Measurements from ENCODE around the gene IFRD2. TPM values are rescaled to one million over a fixed set of nuclear protein-coding genes. Genes with fewer than 3 reads are reported as not detected.
"Not testable (repeated sequence)": the region's sequence is repeated elsewhere in the genome, so short reads cannot be mapped to it uniquely, and the experiment has no call there.

The IFRD2 gene
- total RNA-seq, 2 donors from 2014 or later: 56.3 to 62.1 TPM

- DNase-seq (peak; percentile 66 to 68), ATAC-seq (replicated peaks in 1 of 2) (peak; percentile 58 to 61)
- Mint-ChIP-seq H3K36me3 (ENCODE audit: insufficient read depth in 2 of 2) (no peaks in the 10 kb centered on the region), H3K27me3 (ENCODE audit: low read depth) (no peaks in the 10 kb centered on the region), H3K9me3 (no peaks in the 10 kb centered on the region), H3K4me1 (ENCODE audit: low read depth) (peaks cover 47% of the 10 kb centered on the region), H3K4me3 (peak overlapping the region; percentile 77 to 90), H3K27ac (peak overlapping the region; percentile 66)
Observed at GRCh38 chr3:50320853-50321335, 28.7 kb upstream of the IFRD2 start.

- Mint-ChIP-seq H3K36me3 (ENCODE audit: insufficient read depth in 2 of 2) (no peaks in the 10 kb centered on the region), H3K27me3 (ENCODE audit: low read depth) (no peaks in the 10 kb centered on the region), H3K27ac (no peak overlapping the region), H3K4me3 (peak overlapping the region; percentile 77 to 90), H3K9me3 (no peaks in the 10 kb centered on the region), H3K4me1 (ENCODE audit: low read depth) (peaks cover 41% of the 10 kb centered on the region)
- DNase-seq (no peak), ATAC-seq (replicated peaks in 1 of 2) (no peak)
Observed at GRCh38 chr3:50319894-50320625, 27.8 kb upstream of the IFRD2 start.

DNA sequence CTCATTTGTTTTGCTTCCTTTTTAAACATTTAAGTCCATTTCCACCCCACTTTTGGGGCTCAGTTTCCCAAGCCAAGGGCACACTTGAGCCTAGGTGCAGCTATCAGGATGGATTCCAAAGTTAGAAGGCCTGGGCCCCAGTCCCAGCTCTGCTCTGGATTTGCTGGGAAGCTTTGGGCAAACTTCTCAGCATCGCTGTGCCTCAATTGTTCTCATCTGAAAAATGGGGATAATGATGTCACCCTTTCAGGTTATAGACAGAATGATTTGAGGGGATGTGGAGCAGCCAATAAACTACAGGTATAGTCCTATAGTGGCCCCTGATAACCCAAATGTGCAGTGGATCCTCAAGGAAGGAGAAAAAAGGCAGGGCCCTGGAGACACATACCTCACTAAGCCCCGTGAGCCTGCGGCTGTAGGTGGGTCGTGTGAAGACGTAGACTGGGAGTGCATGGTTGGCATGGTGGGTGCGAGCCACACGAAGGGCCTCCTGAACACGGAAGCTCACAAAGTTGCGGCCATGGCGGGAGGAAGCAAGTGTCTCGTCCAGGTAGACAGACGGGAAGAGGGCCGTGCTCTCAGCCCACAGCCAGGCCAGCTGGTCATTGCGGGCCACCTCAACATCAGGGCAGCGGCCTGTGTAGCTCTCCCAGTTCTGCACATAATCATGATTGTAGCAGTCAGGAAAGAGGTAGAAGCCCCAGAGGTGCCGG lies 27.1 kb upstream of the IFRD2 start:
- H3K27me3 Mint-ChIP-seq (ENCODE audit: low read depth): no peaks in the 10 kb centered on the region
- peaks cover 36% of the 10 kb centered on the region for H3K4me1 Mint-ChIP-seq (ENCODE audit: low read depth)
- ATAC-seq (replicated peaks in 1 of 2): no peak
- H3K36me3 Mint-ChIP-seq (ENCODE audit: insufficient read depth in 2 of 2): no peaks in the 10 kb centered on the region
- no peaks in the 10 kb centered on the region for H3K9me3 Mint-ChIP-seq
- DNase-seq: no peak
- peak overlapping the region; percentile 0 to 18 for H3K4me3 Mint-ChIP-seq
- no peak overlapping the region for H3K27ac Mint-ChIP-seq

- no peak for ATAC-seq (replicated peaks in 1 of 2)
- Mint-ChIP-seq H3K9me3 (no peaks in the 10 kb centered on the region), H3K27ac (no peak overlapping the region), H3K4me3 (no peak overlapping the region), H3K4me1 (ENCODE audit: low read depth) (peaks cover 39% of the 10 kb centered on the region), H3K36me3 (ENCODE audit: insufficient read depth in 2 of 2) (no peaks in the 10 kb centered on the region), H3K27me3 (ENCODE audit: low read depth) (no peaks in the 10 kb centered on the region)
- no peak for DNase-seq
Observed at GRCh38 chr3:50318615-50319014, 26.4 kb upstream of the IFRD2 start.

- no peaks in the 10 kb centered on the region for H3K36me3 Mint-ChIP-seq (ENCODE audit: insufficient read depth in 2 of 2)
- no peaks in the 10 kb centered on the region for H3K27me3 Mint-ChIP-seq (ENCODE audit: low read depth)
- H3K9me3 Mint-ChIP-seq: no peaks in the 10 kb centered on the region
- no peak overlapping the region for H3K4me3 Mint-ChIP-seq
- no peak overlapping the region for H3K27ac Mint-ChIP-seq
- ATAC-seq (replicated peaks in 1 of 2) (no peak), DNase-seq (no peak)
- H3K4me1 Mint-ChIP-seq (ENCODE audit: low read depth): peaks cover 39% of the 10 kb centered on the region
Observed at GRCh38 chr3:50318163-50318562, 25.9 kb upstream of the IFRD2 start.

GRCh38 chr3:50317300-50317699 lies 25.1 kb upstream of the IFRD2 start:
- Mint-ChIP-seq H3K36me3 (ENCODE audit: insufficient read depth in 2 of 2) (no peaks in the 10 kb centered on the region), H3K9me3 (no peaks in the 10 kb centered on the region), H3K4me3 (no peak overlapping the region), H3K27ac (no peak overlapping the region), H3K4me1 (ENCODE audit: low read depth) (peaks cover 39% of the 10 kb centered on the region), H3K27me3 (ENCODE audit: low read depth) (no peaks in the 10 kb centered on the region)
- no peak for ATAC-seq (replicated peaks in 1 of 2)
- DNase-seq: no peak

- H3K27me3 Mint-ChIP-seq (ENCODE audit: low read depth): no peaks in the 10 kb centered on the region
- peak overlapping the region; percentile 16 to 66 for H3K4me3 Mint-ChIP-seq
- H3K36me3 Mint-ChIP-seq (ENCODE audit: insufficient read depth in 2 of 2): no peaks in the 10 kb centered on the region
- DNase-seq (peak in 1 of 2 donors; percentile 49), ATAC-seq (replicated peaks in 1 of 2) (peak; percentile 30 to 38)
- H3K27ac Mint-ChIP-seq: peak overlapping the region; percentile 13
- no peaks in the 10 kb centered on the region for H3K9me3 Mint-ChIP-seq
- H3K4me1 Mint-ChIP-seq (ENCODE audit: low read depth): peaks cover 39% of the 10 kb centered on the region
Observed at GRCh38 chr3:50316657-50317242, 24.5 kb upstream of the IFRD2 start.

DNA sequence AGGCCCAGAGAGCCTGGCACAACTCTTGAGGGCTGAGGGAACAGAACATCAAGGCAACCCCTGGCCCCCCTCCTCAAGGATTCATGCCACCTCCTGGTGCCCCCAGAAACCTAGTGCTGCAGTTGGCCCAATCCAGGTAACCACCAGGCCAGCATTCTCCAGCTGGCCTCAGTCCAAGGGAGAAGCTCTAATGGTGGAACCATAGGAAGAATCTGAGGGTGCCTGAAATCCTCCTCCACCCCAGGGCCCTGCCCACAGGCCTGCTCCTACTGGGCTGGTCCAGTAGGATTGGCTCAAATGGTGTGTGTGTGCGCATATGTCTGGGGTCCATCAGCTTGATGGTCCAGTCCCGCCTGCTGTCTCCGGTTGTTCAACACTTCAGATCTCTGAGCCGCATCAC lies 22.6 kb upstream of the IFRD2 start:
- ATAC-seq (replicated peaks in 1 of 2) (no peak), DNase-seq (no peak)
- H3K4me3 Mint-ChIP-seq: no peak overlapping the region
- no peaks in the 10 kb centered on the region for H3K36me3 Mint-ChIP-seq (ENCODE audit: insufficient read depth in 2 of 2)
- no peaks in the 10 kb centered on the region for H3K9me3 Mint-ChIP-seq
- H3K27ac Mint-ChIP-seq: no peak overlapping the region
- no peaks in the 10 kb centered on the region for H3K27me3 Mint-ChIP-seq (ENCODE audit: low read depth)
- peaks cover 30% of the 10 kb centered on the region for H3K4me1 Mint-ChIP-seq (ENCODE audit: low read depth)

GRCh38 chr3:50314342-50314741 lies 22.1 kb upstream of the IFRD2 start:
- Mint-ChIP-seq H3K27me3 (ENCODE audit: low read depth) (no peaks in the 10 kb centered on the region), H3K27ac (no peak overlapping the region), H3K4me1 (ENCODE audit: low read depth) (peaks cover 26% of the 10 kb centered on the region), H3K9me3 (no peaks in the 10 kb centered on the region), H3K36me3 (ENCODE audit: insufficient read depth in 2 of 2) (no peaks in the 10 kb centered on the region), H3K4me3 (no peak overlapping the region)
- ATAC-seq (replicated peaks in 1 of 2) (no peak), DNase-seq (no peak)

DNA sequence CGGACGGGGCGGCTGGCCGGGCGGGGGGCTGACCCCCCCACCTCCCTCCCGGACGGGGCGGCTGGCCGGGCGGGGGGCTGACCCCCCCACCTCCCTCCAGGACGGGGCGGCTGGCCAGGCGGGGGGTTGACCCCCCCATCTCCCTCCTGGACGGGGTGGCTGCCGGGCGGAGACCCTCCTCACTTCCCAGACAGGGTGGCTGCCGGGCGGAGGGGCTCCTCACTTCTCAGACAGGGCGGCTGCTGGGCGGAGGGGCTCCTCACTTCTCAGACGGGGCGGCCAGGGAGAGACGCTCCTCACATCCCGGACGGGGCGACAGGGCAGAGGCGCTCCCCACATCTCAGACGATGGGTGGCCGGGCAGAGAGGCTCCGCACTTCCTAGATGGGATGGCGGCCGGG lies 19.8 kb upstream of the IFRD2 start:
- ATAC-seq (replicated peaks in 1 of 2); H3K27me3 Mint-ChIP-seq (ENCODE audit: low read depth); H3K36me3 Mint-ChIP-seq (ENCODE audit: insufficient read depth in 2 of 2); H3K9me3 Mint-ChIP-seq; H3K27ac Mint-ChIP-seq; H3K4me3 Mint-ChIP-seq; DNase-seq: not testable (repeated sequence)
- peaks cover 14% of the 10 kb centered on the region for H3K4me1 Mint-ChIP-seq (ENCODE audit: low read depth)

GRCh38 chr3:50304601-50305000 lies 12.4 kb upstream of the IFRD2 start:
- Mint-ChIP-seq H3K27me3 (ENCODE audit: low read depth) (no peaks in the 10 kb centered on the region), H3K9me3 (no peaks in the 10 kb centered on the region), H3K4me1 (ENCODE audit: low read depth) (peaks cover 25% of the 10 kb centered on the region), H3K4me3 (no peak overlapping the region), H3K36me3 (ENCODE audit: insufficient read depth in 2 of 2) (no peaks in the 10 kb centered on the region), H3K27ac (no peak overlapping the region)
- ATAC-seq (replicated peaks in 1 of 2) (peak; percentile 60 to 63), DNase-seq (no peak)

DNA sequence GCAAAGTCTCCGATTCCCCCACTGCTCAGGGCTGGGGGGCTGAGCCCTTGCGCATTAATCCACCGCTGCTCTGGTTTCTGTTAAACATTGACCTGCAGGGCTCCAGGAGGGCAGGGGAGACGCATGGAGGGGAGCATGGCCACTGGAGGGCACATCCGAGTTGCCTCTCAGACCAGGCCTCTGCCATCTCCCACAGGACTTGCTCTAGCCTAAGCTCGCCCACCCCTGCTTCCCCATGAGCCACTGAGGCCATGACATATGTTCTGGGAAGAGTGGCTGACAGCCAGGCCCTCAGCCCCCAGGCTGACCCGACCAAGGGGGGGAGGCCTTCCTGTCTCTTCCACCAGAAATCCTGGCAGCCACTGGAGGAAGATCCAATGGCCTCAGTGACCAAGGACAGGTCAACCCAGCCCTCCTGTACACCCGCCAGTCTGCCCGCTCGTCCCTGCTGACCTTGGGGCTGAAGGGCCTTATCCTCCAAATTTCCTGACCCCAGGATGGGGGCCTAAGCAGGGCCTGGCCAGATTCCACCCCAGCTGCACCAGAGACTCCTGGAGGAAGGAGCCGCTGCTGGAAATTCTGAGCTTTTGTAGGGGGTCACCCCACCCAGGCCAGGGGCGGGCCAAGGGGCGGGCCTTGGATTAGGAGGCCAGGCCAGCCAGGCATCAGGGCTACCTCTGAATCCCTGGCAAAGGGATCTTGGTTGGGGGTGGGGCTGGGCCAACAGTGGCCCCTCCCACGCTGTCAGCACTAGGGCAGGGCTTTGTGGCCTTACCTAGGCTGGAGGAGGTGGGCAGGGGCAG lies 11.0 kb upstream of the IFRD2 start, which contains the start of gene HYAL1:
TSS of gene HYAL1 (minus strand) at position 562 of the 803 bp plus-strand sequence. CDS start 618 bp downstream, outside the sequence.
- Mint-ChIP-seq H3K4me1 (ENCODE audit: low read depth) (peaks cover 29% of the 10 kb centered on the region), H3K27ac (no peak within 1 kb of the TSS), H3K4me3 (no peak within 1 kb of the TSS), H3K27me3 (ENCODE audit: low read depth) (no peaks in the 10 kb centered on the region), H3K9me3 (no peaks in the 10 kb centered on the region), H3K36me3 (ENCODE audit: insufficient read depth in 2 of 2) (no peaks in the 10 kb centered on the region)
- ATAC-seq (replicated peaks in 1 of 2) (no peak), DNase-seq (no peak)

All from activated T-cell treated with anti-CD3 and anti-CD28 coated beads, Interleukin-2, amount 50 U/mL, for 72 hours (primary cell).